IMR-90 (cell line): ENCODE results near the gene PAFAH1B2. TPM values are rescaled to one million over a fixed set of nuclear protein-coding genes. Genes with fewer than 3 reads are reported as not detected.
A peak's percentile ranks its signal among the peaks of the same experiment; 100 is the strongest.

ENCODE experiments used
- ATAC-seq: fragments of 200-7000 bp; cut with Tn5 transposase; 2 replicates; pipeline ENCODE4 v1.9.1; 2020; ENCODE audit warnings: low read depth, mild to moderate bottlenecking, moderate library complexity
- BruUV-seq: library from RNA; stranded (reverse); fragments of 400-500 nt; replicated peaks from 2 replicates; lab custom pipeline; 2021; lab: Mats Ljungman, UMichigan
- CTCF ChIA-PET: fragments of 300-600 bp; formaldehyde crosslinking; extraction: SDS; loops from one replicate; lab custom pipeline; 2021; ENCODE audit warnings: antibody characterized with exemption; lab: Yijun Ruan, JAX
- POLR2A ChIA-PET: fragments of 300-600 bp; sonication (Branson Sonifier 250); formaldehyde crosslinking; loops from one replicate; lab custom pipeline; 2022; ENCODE audit warnings: antibody characterized with exemption; ENCODE audit not compliant: unreplicated experiment; lab: Charles Lee
- DNase-seq: peaks from one replicate; pipeline ENCODE4 v3.0.0; 2013
- H2AFZ ChIP-seq: replicated peaks from 2 replicates; pipeline ENCODE3; 2013; ENCODE audit warnings: low read length, mild to moderate bottlenecking; ENCODE audit not compliant: poor library complexity
- H2AK5ac ChIP-seq: 2 replicates; pipeline ENCODE4 v1.6.1; 2013; ENCODE audit warnings: low read depth, low read length, inconsistent platforms
- H2AK9ac ChIP-seq: replicated peaks from 2 replicates; pipeline ENCODE3; 2013; ENCODE audit warnings: mild to moderate bottlenecking, low read depth, low read length, moderate library complexity; ENCODE audit not compliant: poor library complexity
- H2BK120ac ChIP-seq: 2 replicates; pipeline ENCODE4 v1.6.1; 2013; ENCODE audit warnings: low read depth, low read length, inconsistent platforms
- H2BK15ac ChIP-seq: 3 replicates; pipeline ENCODE4 v1.6.1; 2013; ENCODE audit warnings: low read depth, low read length, inconsistent platforms
- H2BK20ac ChIP-seq: 2 replicates; pipeline ENCODE4 v1.6.1; 2013; ENCODE audit warnings: low read depth, mild to moderate bottlenecking, inconsistent platforms, low read length, moderate library complexity
- H2BK5ac ChIP-seq: 2 replicates; pipeline ENCODE4 v1.6.1; 2013; ENCODE audit warnings: mild to moderate bottlenecking, low read depth, low read length, inconsistent platforms; ENCODE audit not compliant: poor library complexity, severe bottlenecking
- H3K14ac ChIP-seq: replicated peaks from 2 replicates; pipeline ENCODE4 v1.6.1; 2013; ENCODE audit warnings: low read depth, low read length, inconsistent platforms
- H3K18ac ChIP-seq: 2 replicates; pipeline ENCODE4 v1.6.1; 2013; ENCODE audit warnings: low read depth, low read length, control low read depth
- H3K23ac ChIP-seq: 2 replicates; pipeline ENCODE4 v1.6.1; 2013; ENCODE audit warnings: low read depth, low read length, inconsistent platforms
- H3K27ac ChIP-seq: 2 replicates; pipeline ENCODE4 v1.5.1; 2013; ENCODE audit warnings: mild to moderate bottlenecking, control low read depth, low read length; ENCODE audit not compliant: insufficient read depth
- H3K27me3 ChIP-seq: 2 replicates; pipeline ENCODE4 v1.6.1; 2013; ENCODE audit warnings: low read length; ENCODE audit not compliant: control insufficient read depth, insufficient read depth
- H3K36me3 ChIP-seq: 2 replicates; pipeline ENCODE4 v1.6.1; 2013; ENCODE audit warnings: low read length, mixed read lengths; ENCODE audit not compliant: control insufficient read depth, insufficient read depth
- H3K4ac ChIP-seq: 2 replicates; pipeline ENCODE4 v1.6.1; 2013; ENCODE audit warnings: low read depth, low read length, inconsistent platforms
- H3K4me1 ChIP-seq: 2 replicates; pipeline ENCODE4 v1.6.1; 2013; ENCODE audit warnings: low read length, mixed read lengths; ENCODE audit not compliant: control insufficient read depth, insufficient read depth
- H3K4me2 ChIP-seq: 2 replicates; pipeline ENCODE4 v1.6.1; 2013; ENCODE audit warnings: low read depth, mild to moderate bottlenecking, control low read depth, low read length, moderate library complexity
- H3K4me3 ChIP-seq: 2 replicates; pipeline ENCODE4 v1.5.1; 2013; ENCODE audit warnings: low read depth, mild to moderate bottlenecking, control low read depth, low read length, moderate library complexity; ENCODE audit not compliant: insufficient read depth
- H3K56ac ChIP-seq: 2 replicates; pipeline ENCODE4 v1.6.1; 2013; ENCODE audit warnings: low read length, inconsistent platforms; ENCODE audit not compliant: insufficient read depth; ENCODE audit errors: extremely low read depth
- H3K79me1 ChIP-seq, 2 experiments: 2 replicates each; pipeline ENCODE4 v1.6.1; 2013; ENCODE audit warnings: low read length in 2 of 2, inconsistent platforms in 1 of 2, low read depth in 1 of 2
- H3K9ac ChIP-seq: 2 replicates; pipeline ENCODE4 v1.6.1; 2013; ENCODE audit warnings: low read depth, low read length, control low read depth
- H3K9me1 ChIP-seq: 2 replicates; pipeline ENCODE4 v1.6.1; 2013; ENCODE audit warnings: low read length, inconsistent platforms; ENCODE audit not compliant: insufficient read depth
- H3K9me3 ChIP-seq: 2 replicates; pipeline ENCODE4 v1.6.1; 2013; ENCODE audit warnings: low read length; ENCODE audit not compliant: control insufficient read depth, insufficient read depth
- H4K20me1 ChIP-seq: 2 replicates; pipeline ENCODE4 v1.6.1; 2013; ENCODE audit warnings: low read length, inconsistent platforms; ENCODE audit not compliant: insufficient read depth
- H4K5ac ChIP-seq: 2 replicates; pipeline ENCODE4 v1.6.1; 2013; ENCODE audit warnings: mild to moderate bottlenecking, low read depth, low read length, control low read depth
- H4K8ac ChIP-seq, 2 experiments: 2 replicates each; pipeline ENCODE4 v1.6.1; 2013; ENCODE audit warnings: low read depth in 2 of 2, low read length in 2 of 2, control low read depth in 1 of 2, inconsistent platforms in 1 of 2
- H4K91ac ChIP-seq: 2 replicates; pipeline ENCODE4 v1.6.1; 2013; ENCODE audit warnings: low read depth, low read length, inconsistent platforms; ENCODE audit not compliant: insufficient read depth
- CEBPB ChIP-seq: IDR thresholded peaks from 2 replicates; pipeline ENCODE4 v1.6.1; 2012; ENCODE audit warnings: low read depth, low read length, improper control_type of control experiment
- NFE2L2 ChIP-seq: fragments of 150-350 bp; IDR thresholded peaks from 2 replicates; pipeline ENCODE4 v1.6.1; 2016; ENCODE audit warnings: low read depth, mild to moderate bottlenecking, low read length
- RFX5 ChIP-seq: IDR thresholded peaks from 2 replicates; pipeline ENCODE4 v1.8.0; 2012; ENCODE audit warnings: low read depth, mild to moderate bottlenecking, low read length, moderate library complexity
- SMC3 ChIP-seq: fragments of 150-350 bp; IDR thresholded peaks from 2 replicates; pipeline ENCODE4 v1.6.1; 2016; ENCODE audit warnings: low read depth, mild to moderate bottlenecking, antibody characterized with exemption, low read length, moderate library complexity
- USF2 ChIP-seq: fragments of 150-350 bp; IDR thresholded peaks from 2 replicates; pipeline ENCODE4 v1.6.1; 2017; ENCODE audit warnings: mild to moderate bottlenecking, antibody characterized with exemption, low read length, low read depth
- WGBS, 2 experiments: methylation state at CpG; one replicate each; pipeline versions ENCODE4 v1.1.5 to v1.1.7; 2013; ENCODE audit warnings: missing lambda C conversion rate in 2 of 2; ENCODE audit not compliant: insufficient read length in 1 of 2; ENCODE audit errors: extremely low coverage in 2 of 2; 5-methylcytosine and 5-hydroxymethylcytosine counted together
- dilution Hi-C: fragments of 300-500 bp; cut with HindIII; formaldehyde crosslinking; loops from one replicate; pipeline ENCODE4 v1.14.3; 2018; ENCODE audit warnings: low sequenced_read_pairs; ENCODE audit not compliant: unreplicated experiment
- in situ Hi-C: fragments of 300-500 bp; cut with MboI; formaldehyde crosslinking; loops from 3 replicates; pipeline ENCODE4 v1.14.3; 2019; ENCODE audit warnings: low sequenced_read_pairs, inconsistent platforms, mixed read lengths
- intact Hi-C: fragments of 100-400 bp; cut with micrococcal nuclease; formaldehyde crosslinking; loops from 2 replicates; pipeline ENCODE4 v1.10.0; 2022
- polyA plus RNA-seq, 3 experiments: library from polyadenylated mRNA; depleted of rRNA; stranded (reverse); fragments of >200 nt; gene quantifications; 2 replicates each; pipeline ENCODE4 v1.2.3, GENCODE V29; 2012; ENCODE audit warnings: low replicate concordance in 1 of 3
- total RNA-seq: library from RNA; depleted of rRNA; stranded (reverse); fragments of >200 nt; gene quantifications from 2 replicates; pipeline ENCODE4 v1.2.3, GENCODE V29; 2012
- TF ChIP-seq, protein P1 (sequence below): fragments of 150-350 bp; IDR thresholded peaks from 2 replicates; pipeline ENCODE4 v1.6.1; 2016; ENCODE audit warnings: low read depth, mild to moderate bottlenecking, low read length, moderate library complexity, borderline replicate concordance

The PAFAH1B2 gene
- total and polyA plus RNA-seq, 2 of the 4 experiments (the other 2 are of a cell fraction), result 29.8 to 280 TPM

DNA sequence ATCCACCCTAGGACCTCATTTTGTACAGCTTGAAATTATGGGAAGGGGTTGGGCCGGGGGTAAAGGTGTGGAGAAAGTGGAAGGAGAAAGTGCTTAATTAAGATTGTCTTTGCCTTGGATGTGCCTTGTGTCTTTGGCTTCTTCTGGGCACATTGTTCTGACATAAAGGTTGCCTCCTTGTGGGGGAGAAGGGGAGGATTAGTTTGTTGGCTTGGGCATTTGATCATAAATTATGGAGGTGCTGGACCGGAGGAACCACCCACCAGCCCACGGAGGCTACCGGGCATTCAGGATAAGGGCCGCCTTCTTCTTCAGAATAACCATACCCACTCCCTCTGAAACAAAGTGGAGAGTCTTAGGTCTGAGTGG is 1.3 kb downstream of the PAFAH1B2 start (continued):
- TF ChIP-seq SMC3, result no peak

GRCh38 chr11:117146521-117146920 is 2.4 kb downstream of the PAFAH1B2 start:
- 92% methylated on average over 6 of the region's 10 CpGs; no CpG with 5 or more reads in 1 of the 2 experiments for WGBS, 2 experiments
- Histone ChIP-seq H2AK5ac (no peak overlapping the region), H3K9ac (no peak overlapping the region), H2BK5ac (peak overlapping the region; percentile 49), H3K18ac (no peak overlapping the region), H4K8ac (no peak overlapping the region), H3K4me3 (no peak overlapping the region), H3K4me2 (peak overlapping the region; percentile 27; the same call in 1 of the 2 replicates), H3K9me1 (peaks cover 4% of the 10 kb centered on the region), H3K4me1 (peaks cover 2% of the 10 kb centered on the region; the same call in 1 of the 2 replicates), H4K5ac (no peak overlapping the region), H3K36me3 (peaks cover 11% of the 10 kb centered on the region), H3K23ac (peak overlapping the region; percentile 59; the same call in 1 of the 2 replicates), H3K27ac (no peak overlapping the region; the same call in 1 of the 2 replicates), H3K14ac (no peak overlapping the region), H3K4ac (0 out of 2 replicates have a peak overlapping the region, but pooled peaks have one; percentile 55), H3K56ac (no peak overlapping the region), H2BK20ac (no peak overlapping the region), H3K27me3 (no peaks in the 10 kb centered on the region), H4K91ac (no peak overlapping the region), H3K79me1 (peaks cover 0 to 28% of the 10 kb centered on the region in 2 experiments; a peak in 1 of 4 replicates), H2BK15ac (no peak overlapping the region), H2AFZ (no peak overlapping the region), H4K20me1 (peaks cover 66% of the 10 kb centered on the region), H3K9me3 (no peaks in the 10 kb centered on the region), H2AK9ac (no peak overlapping the region), H2BK120ac (no peak overlapping the region)
- CTCF ChIA-PET, result interaction anchor here (0.6 kb wide), 1 partner anchor 1477 kb away, joined by 3 read pairs; no protein-coding TSS in a partner anchor
- DNase-seq, result peak; percentile 53
- TF ChIP-seq SMC3 (no peak), NFE2L2 (no peak), USF2 (no peak), CEBPB (peak; percentile 16; the same call in 1 of the 2 replicates), RFX5 (no peak)
- TF ChIP-seq, protein P1, sequence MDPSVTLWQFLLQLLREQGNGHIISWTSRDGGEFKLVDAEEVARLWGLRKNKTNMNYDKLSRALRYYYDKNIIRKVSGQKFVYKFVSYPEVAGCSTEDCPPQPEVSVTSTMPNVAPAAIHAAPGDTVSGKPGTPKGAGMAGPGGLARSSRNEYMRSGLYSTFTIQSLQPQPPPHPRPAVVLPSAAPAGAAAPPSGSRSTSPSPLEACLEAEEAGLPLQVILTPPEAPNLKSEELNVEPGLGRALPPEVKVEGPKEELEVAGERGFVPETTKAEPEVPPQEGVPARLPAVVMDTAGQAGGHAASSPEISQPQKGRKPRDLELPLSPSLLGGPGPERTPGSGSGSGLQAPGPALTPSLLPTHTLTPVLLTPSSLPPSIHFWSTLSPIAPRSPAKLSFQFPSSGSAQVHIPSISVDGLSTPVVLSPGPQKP, result no peak
- dilution Hi-C loops (no loop called here), intact Hi-C loops (no loop called here), in situ Hi-C loops (no loop called here)
- POLR2A ChIA-PET, result interaction anchor here (0.6 to 1.1 kb wide), 2 partner anchors 57 to 200 kb away, joined by 3 to 4 read pairs; no protein-coding TSS in a partner anchor
- no TSS peak for BruUV-seq
- peak; percentile 1; the same call in 1 of the 2 replicates for ATAC-seq
